SK-N-SH treated with all-trans-retinoic acid at 6 μM for 48 hours (cell line): ENCODE data around the gene RIT1.

Source experiments
- ARNTL ChIP-seq: fragments of 450-650 bp; formaldehyde crosslinking; IDR thresholded peaks from 2 replicates; pipeline ENCODE4 v1.5.0; 2020; ENCODE audit warnings: low read depth, mild to moderate bottlenecking, moderate library complexity, borderline replicate concordance
- ISL1 ChIP-seq: fragments of 250-450 bp; sonication (Bioruptor Pico); IDR thresholded peaks from 2 replicates; pipeline ENCODE4 v2.1.2; 2022; ENCODE audit warnings: mild to moderate bottlenecking, moderate library complexity
- RARB ChIP-seq: fragments of 250-450 bp; sonication (Bioruptor Pico); IDR thresholded peaks from 2 replicates; pipeline ENCODE4 v1.8.0; 2021; ENCODE audit warnings: mild to moderate bottlenecking, moderate library complexity
- ZFP3 ChIP-seq: fragments of 250-450 bp; sonication (Bioruptor Pico); IDR thresholded peaks from 2 replicates; pipeline ENCODE4 v1.5.0; 2020; ENCODE audit warnings: mild to moderate bottlenecking, moderate library complexity
- ZFP30 ChIP-seq: fragments of 450-650 bp; formaldehyde crosslinking; IDR thresholded peaks from 2 replicates; pipeline ENCODE4 v1.5.0; 2022; ENCODE audit warnings: mild to moderate bottlenecking, moderate library complexity
- ZNF8 ChIP-seq: fragments of 450-650 bp; formaldehyde crosslinking; IDR thresholded peaks from 2 replicates; pipeline ENCODE4 v1.5.0; 2020; ENCODE audit warnings: mild to moderate bottlenecking, moderate library complexity
- TF ChIP-seq, protein P1 (sequence below): fragments of 250-450 bp; sonication (Bioruptor Pico); IDR thresholded peaks from 2 replicates; pipeline ENCODE4 v1.8.0; 2021; ENCODE audit warnings: low read depth, mild to moderate bottlenecking, moderate library complexity, borderline replicate concordance
- TF ChIP-seq, protein P2 (sequence below): fragments of 250-450 bp; sonication (Bioruptor Pico); IDR thresholded peaks from 2 replicates; pipeline ENCODE4 v1.5.0; 2020; ENCODE audit warnings: mild to moderate bottlenecking, moderate library complexity
- TF ChIP-seq, protein P3 (sequence below): fragments of 250-450 bp; sonication (Bioruptor Pico); IDR thresholded peaks from 2 replicates; pipeline ENCODE4 v1.5.1; 2021; ENCODE audit warnings: mild to moderate bottlenecking, moderate library complexity
- TF ChIP-seq, protein P4 (sequence below): fragments of 250-450 bp; sonication (Bioruptor Pico); IDR thresholded peaks from 2 replicates; pipeline ENCODE4 v1.8.0; 2020; ENCODE audit warnings: mild to moderate bottlenecking, moderate library complexity, borderline replicate concordance

DNA sequence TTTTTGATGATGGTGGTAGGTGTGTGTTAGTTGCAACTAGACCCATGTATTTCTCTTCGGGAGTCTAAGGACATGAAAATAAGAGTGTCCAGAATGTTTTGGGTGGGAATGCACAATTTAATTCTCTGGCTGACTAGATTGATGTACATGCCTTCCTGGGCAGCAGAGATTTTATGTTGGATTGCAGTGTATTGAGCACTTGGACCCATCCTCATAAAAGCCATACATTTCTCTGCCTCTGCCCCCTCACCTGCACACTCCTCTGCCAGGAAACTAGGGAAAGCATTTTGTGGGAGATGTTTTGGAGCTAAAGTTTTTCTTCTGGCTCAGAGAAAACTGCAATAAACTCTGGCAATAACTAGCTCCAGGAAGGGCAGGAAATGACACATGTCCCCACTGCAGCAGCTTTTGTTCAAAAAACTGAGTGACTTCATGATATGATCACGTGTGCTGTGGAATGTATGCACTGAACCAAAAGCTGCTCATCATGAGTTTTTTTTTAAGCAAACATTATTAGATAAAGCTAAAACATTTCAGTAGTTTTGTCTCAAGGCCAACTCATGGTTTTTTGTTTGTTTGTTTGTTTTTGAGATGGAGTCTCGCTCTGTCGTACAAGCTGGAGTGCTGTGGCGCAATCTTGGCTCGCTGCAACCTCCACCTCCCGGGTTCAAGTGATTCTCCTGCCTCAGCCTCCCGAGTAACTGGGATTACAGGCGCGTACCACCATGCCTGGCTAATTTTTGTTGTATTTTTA, 17.6 kb downstream of the RIT1 start:
- TF ChIP-seq, protein P1, sequence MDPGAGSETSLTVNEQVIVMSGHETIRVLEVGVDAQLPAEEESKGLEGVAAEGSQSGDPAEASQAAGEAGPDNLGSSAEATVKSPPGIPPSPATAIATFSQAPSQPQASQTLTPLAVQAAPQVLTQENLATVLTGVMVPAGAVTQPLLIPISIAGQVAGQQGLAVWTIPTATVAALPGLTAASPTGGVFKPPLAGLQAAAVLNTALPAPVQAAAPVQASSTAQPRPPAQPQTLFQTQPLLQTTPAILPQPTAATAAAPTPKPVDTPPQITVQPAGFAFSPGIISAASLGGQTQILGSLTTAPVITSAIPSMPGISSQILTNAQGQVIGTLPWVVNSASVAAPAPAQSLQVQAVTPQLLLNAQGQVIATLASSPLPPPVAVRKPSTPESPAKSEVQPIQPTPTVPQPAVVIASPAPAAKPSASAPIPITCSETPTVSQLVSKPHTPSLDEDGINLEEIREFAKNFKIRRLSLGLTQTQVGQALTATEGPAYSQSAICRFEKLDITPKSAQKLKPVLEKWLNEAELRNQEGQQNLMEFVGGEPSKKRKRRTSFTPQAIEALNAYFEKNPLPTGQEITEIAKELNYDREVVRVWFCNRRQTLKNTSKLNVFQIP (CRISPR knock-in tag): no peak
- TF ChIP-seq ZFP3 (CRISPR knock-in tag) (no peak), ARNTL (CRISPR knock-in tag) (no peak), ISL1 (CRISPR knock-in tag) (no peak), ZFP30 (CRISPR knock-in tag) (no peak), ZNF8 (CRISPR knock-in tag) (no peak), RARB (no peak)
- TF ChIP-seq, protein P2, sequence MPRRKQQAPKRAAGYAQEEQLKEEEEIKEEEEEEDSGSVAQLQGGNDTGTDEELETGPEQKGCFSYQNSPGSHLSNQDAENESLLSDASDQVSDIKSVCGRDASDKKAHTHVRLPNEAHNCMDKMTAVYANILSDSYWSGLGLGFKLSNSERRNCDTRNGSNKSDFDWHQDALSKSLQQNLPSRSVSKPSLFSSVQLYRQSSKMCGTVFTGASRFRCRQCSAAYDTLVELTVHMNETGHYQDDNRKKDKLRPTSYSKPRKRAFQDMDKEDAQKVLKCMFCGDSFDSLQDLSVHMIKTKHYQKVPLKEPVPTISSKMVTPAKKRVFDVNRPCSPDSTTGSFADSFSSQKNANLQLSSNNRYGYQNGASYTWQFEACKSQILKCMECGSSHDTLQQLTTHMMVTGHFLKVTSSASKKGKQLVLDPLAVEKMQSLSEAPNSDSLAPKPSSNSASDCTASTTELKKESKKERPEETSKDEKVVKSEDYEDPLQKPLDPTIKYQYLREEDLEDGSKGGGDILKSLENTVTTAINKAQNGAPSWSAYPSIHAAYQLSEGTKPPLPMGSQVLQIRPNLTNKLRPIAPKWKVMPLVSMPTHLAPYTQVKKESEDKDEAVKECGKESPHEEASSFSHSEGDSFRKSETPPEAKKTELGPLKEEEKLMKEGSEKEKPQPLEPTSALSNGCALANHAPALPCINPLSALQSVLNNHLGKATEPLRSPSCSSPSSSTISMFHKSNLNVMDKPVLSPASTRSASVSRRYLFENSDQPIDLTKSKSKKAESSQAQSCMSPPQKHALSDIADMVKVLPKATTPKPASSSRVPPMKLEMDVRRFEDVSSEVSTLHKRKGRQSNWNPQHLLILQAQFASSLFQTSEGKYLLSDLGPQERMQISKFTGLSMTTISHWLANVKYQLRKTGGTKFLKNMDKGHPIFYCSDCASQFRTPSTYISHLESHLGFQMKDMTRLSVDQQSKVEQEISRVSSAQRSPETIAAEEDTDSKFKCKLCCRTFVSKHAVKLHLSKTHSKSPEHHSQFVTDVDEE (CRISPR knock-in tag): no peak
- TF ChIP-seq, protein P3, sequence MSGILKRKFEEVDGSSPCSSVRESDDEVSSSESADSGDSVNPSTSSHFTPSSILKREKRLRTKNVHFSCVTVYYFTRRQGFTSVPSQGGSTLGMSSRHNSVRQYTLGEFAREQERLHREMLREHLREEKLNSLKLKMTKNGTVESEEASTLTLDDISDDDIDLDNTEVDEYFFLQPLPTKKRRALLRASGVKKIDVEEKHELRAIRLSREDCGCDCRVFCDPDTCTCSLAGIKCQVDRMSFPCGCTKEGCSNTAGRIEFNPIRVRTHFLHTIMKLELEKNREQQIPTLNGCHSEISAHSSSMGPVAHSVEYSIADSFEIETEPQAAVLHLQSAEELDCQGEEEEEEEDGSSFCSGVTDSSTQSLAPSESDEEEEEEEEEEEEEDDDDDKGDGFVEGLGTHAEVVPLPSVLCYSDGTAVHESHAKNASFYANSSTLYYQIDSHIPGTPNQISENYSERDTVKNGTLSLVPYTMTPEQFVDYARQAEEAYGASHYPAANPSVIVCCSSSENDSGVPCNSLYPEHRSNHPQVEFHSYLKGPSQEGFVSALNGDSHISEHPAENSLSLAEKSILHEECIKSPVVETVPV (CRISPR knock-in tag): no peak
- TF ChIP-seq, protein P4, sequence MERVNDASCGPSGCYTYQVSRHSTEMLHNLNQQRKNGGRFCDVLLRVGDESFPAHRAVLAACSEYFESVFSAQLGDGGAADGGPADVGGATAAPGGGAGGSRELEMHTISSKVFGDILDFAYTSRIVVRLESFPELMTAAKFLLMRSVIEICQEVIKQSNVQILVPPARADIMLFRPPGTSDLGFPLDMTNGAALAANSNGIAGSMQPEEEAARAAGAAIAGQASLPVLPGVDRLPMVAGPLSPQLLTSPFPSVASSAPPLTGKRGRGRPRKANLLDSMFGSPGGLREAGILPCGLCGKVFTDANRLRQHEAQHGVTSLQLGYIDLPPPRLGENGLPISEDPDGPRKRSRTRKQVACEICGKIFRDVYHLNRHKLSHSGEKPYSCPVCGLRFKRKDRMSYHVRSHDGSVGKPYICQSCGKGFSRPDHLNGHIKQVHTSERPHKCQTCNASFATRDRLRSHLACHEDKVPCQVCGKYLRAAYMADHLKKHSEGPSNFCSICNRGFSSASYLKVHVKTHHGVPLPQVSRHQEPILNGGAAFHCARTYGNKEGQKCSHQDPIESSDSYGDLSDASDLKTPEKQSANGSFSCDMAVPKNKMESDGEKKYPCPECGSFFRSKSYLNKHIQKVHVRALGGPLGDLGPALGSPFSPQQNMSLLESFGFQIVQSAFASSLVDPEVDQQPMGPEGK: no peak
